ENCODE results near the gene KIF17. TPM values are rescaled to one million over a fixed set of nuclear protein-coding genes. Genes with fewer than 3 reads are reported as not detected.
A peak's percentile ranks its signal among the peaks of the same experiment; 100 is the strongest.

The KIF17 gene
- total RNA-seq, 1 experiment from 2014 or later = 5.1 TPM

DNA sequence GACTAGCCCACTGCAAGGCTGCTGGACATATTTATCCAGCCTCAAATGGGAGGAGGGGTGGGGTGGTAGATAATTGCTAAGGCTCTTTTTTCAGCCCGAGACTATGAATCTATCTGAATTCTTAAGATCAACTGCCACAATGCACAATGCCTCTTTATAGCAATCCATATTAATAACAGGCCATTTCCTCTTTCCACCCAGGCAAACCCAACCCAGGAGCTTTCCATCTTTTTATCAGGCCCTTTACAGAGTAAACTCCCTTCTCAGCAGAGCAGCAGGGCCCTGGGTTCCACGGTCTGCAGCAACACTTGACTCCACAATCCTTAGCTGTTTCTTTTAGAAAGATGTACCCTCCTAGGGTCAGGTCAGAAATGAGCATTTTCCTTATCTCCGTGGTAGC, 57.4 kb downstream of the KIF17 start:
- Histone ChIP-seq H3K4me1 (ENCODE audit: insufficient read depth, low read length) (peaks cover 2% of the 10 kb centered on the region; the same call in 1 of the 2 replicates), H4K8ac (replicated peaks; ENCODE audit: insufficient read length, low read depth, low read length) (no peak overlapping the region), H3K79me2 (ENCODE audit: insufficient read depth, low read length) (peaks cover 19% of the 10 kb centered on the region), H3K9me3 (ENCODE audit: control insufficient read depth, low read depth, low read length) (no peaks in the 10 kb centered on the region), H2BK20ac (ENCODE audit: low read depth, low read length, poor library complexity, severe bottlenecking) (no peak overlapping the region), H3K4me2 (ENCODE audit: insufficient read depth, insufficient read length, low read length) (peak overlapping the region; percentile 98), H3K79me1 (ENCODE audit: insufficient read depth, low read depth, low read length, poor library complexity, severe bottlenecking) (peaks cover 7% of the 10 kb centered on the region), H3K27ac (ENCODE audit: insufficient read length, low read depth, low read length) (no peak overlapping the region), H3K23ac (ENCODE audit: insufficient read length, low read depth, low read length) (no peak overlapping the region), H2BK15ac (ENCODE audit: low read depth, low read length) (no peak overlapping the region), H2AK5ac (ENCODE audit: insufficient read length, low read length) (no peak overlapping the region), H3K14ac (ENCODE audit: insufficient read depth, low read length) (no peak overlapping the region), H3K23me2 (ENCODE audit: insufficient read length, low read depth, low read length, poor library complexity, severe bottlenecking) (peaks cover 5% of the 10 kb centered on the region), H3K18ac (ENCODE audit: insufficient read length, low read depth, low read length) (no peak overlapping the region), H3K9ac (ENCODE audit: extremely low read depth, insufficient read length, low read length) (peak overlapping the region; percentile 91), H3K27me3 (ENCODE audit: insufficient read depth, low read length) (no peaks in the 10 kb centered on the region), H2BK12ac (ENCODE audit: insufficient read length, low read depth, low read length) (no peak overlapping the region), H4K91ac (ENCODE audit: insufficient read length, low read depth, low read length) (no peak overlapping the region), H3T11ph (ENCODE audit: low read length) (no peak overlapping the region), H3K56ac (ENCODE audit: insufficient read length, low read depth, low read length) (no peak overlapping the region), H2BK120ac (ENCODE audit: low read depth, low read length, poor library complexity, severe bottlenecking) (no peak overlapping the region), H2BK5ac (ENCODE audit: insufficient read length, low read length) (no peak overlapping the region), H4K20me1 (ENCODE audit: control insufficient read depth, insufficient read depth, insufficient read length) (no peaks in the 10 kb centered on the region), H4K5ac (ENCODE audit: insufficient read length, low read depth, low read length) (no peak overlapping the region), H3K4ac (ENCODE audit: low read depth, low read length) (no peak overlapping the region), H2AFZ (ENCODE audit: low read length) (no peak overlapping the region)
- Mint-ChIP-seq H3K36me3 (ENCODE audit: insufficient read depth in 1 of 3, low read depth in 3 of 3) (peaks cover 17 to 39% (median 37%) of the 10 kb centered on the region in 3 experiments), H3K27ac (peak overlapping the region in 2 of 3 experiments; percentile 98 to 99; a peak in 4 of 7 replicates), H3K4me3 (peak overlapping the region; percentile 99 to 100), H3K9me3 (no peaks in the 10 kb centered on the region), H3K27me3 (ENCODE audit: low read depth) (no peaks in the 10 kb centered on the region), H3K4me1 (peaks cover 24% of the 10 kb centered on the region in 2 experiments)
- TF ChIP-seq CTCF (conservative IDR thresholded peaks at IDR 0.05) = no peak
- WGBS (ENCODE audit: extremely low coverage, insufficient read length, low lambda C conversion rate) = no CpG with 5 or more reads among the region's 3 CpGs
- DNase-seq = no peak

All from H9 (cell line).